Upper lobe of left lung (tissue), 4 donors: ENCODE data around the gene FTSJ3.

Experiments used
- POLR2AphosphoS5 ChIP-seq, 2 donors: sonication (generic); formaldehyde crosslinking; IDR thresholded peaks; one replicate each; pipeline ENCODE4 v1.5.1; 2017; ENCODE audit warnings: antibody characterized with exemption in 2 of 2
- TF ChIP-seq, protein P1 (sequence below), 6 experiments: fragments of 450-650 bp in 4 of 6; fragments of 200-600 bp in 2 of 6; sonication (generic) in 2 of 6; IDR thresholded peaks; one replicate each; pipeline ENCODE4 v1.5.1; 2016 to 2019; ENCODE audit warnings: antibody characterized with exemption in 6 of 6

GRCh38 chr17:63774969-63775265, 52.5 kb downstream of the FTSJ3 start:
- TF ChIP-seq, protein P1, sequence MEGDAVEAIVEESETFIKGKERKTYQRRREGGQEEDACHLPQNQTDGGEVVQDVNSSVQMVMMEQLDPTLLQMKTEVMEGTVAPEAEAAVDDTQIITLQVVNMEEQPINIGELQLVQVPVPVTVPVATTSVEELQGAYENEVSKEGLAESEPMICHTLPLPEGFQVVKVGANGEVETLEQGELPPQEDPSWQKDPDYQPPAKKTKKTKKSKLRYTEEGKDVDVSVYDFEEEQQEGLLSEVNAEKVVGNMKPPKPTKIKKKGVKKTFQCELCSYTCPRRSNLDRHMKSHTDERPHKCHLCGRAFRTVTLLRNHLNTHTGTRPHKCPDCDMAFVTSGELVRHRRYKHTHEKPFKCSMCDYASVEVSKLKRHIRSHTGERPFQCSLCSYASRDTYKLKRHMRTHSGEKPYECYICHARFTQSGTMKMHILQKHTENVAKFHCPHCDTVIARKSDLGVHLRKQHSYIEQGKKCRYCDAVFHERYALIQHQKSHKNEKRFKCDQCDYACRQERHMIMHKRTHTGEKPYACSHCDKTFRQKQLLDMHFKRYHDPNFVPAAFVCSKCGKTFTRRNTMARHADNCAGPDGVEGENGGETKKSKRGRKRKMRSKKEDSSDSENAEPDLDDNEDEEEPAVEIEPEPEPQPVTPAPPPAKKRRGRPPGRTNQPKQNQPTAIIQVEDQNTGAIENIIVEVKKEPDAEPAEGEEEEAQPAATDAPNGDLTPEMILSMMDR (IDR thresholded peaks at IDR 0.05), result no peak
- no peak for TF ChIP-seq POLR2AphosphoS5 (IDR thresholded peaks at IDR 0.05)
